ENCODE data around the gene CBX7. TPM values are rescaled to one million over a fixed set of nuclear protein-coding genes. Genes with fewer than 3 reads are reported as not detected.

The CBX7 gene
- total RNA-seq, 1 donor from 2014 or later = 0.71 TPM

DNA sequence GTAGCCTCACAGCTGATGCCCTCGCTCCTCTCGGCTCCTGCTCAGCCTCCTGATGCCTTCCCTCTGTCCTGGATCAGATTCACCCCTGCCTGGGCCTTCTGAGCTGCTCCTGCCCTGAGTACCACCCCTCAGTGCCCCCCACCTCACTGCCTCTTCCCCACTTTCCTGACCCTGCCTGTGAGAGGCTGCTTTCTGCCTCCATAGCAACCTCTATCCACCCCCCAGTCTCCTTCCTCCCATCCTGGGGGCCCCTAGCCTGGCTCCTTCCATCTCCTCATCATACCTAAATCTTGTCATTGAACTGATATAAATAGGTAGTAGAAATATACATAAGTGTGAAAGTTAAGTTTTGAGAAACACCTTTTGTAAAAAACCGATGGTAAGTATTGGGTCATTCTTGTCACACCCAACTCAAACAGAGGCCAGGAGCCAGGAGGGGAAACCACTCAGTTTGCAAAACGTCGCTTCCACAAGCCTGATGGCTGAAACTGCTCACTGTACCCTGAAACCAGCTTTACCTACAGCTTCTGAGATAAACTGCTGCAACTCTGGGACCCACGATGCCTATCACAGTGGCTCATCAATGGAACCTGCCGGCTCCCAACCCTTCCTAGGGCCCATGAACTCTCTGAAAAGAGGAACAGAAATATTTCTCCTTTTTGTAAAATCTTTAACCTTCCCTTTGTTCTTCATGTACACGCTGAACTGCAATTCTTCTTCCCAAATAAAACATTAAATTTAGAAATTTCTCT, 60.2 kb downstream of the CBX7 start:
- Histone ChIP-seq H3K27ac (no peak overlapping the region), H3K79me2 (ENCODE audit: low read depth) (no peaks in the 10 kb centered on the region), H3K4me3 (no peak overlapping the region), H3F3A (ENCODE audit: low read depth) (peaks cover 12% of the 10 kb centered on the region), H2AFZ (replicated peaks) (no peak overlapping the region), H3K27me3 (no peaks in the 10 kb centered on the region), H3K4me2 (no peak overlapping the region), H3K9me3 (ENCODE audit: low read depth) (no peaks in the 10 kb centered on the region), H4K20me1 (ENCODE audit: low read depth) (no peaks in the 10 kb centered on the region), H3K36me3 (no peaks in the 10 kb centered on the region), H3K9ac (no peak overlapping the region), H3K4me1 (peaks cover 20% of the 10 kb centered on the region)
- Mint-ChIP-seq H3K4me3 (peak overlapping the region; percentile 9), H3K9me3 (no peaks in the 10 kb centered on the region), H3K36me3 (no peaks in the 10 kb centered on the region), H3K27ac (no peak overlapping the region), H3K4me1 (peaks cover 25% of the 10 kb centered on the region), H3K27me3 (ENCODE audit: insufficient read depth, low read depth) (peaks cover 10% of the 10 kb centered on the region)
- no peak for DNase-seq (ENCODE audit: low spot score)
- TF ChIP-seq CTCF (IDR thresholded peaks at IDR 0.05) (no peak), EZH2 (IDR thresholded peaks at IDR 0.05) (no peak), EZH2phosphoT487 (IDR thresholded peaks at IDR 0.05) (no peak)

- H3K9me3 ChIP-seq (ENCODE audit: low read depth) = no peaks in the 10 kb centered on the region
- peaks cover 13% of the 10 kb centered on the region for H3K4me1 ChIP-seq
- no peak for DNase-seq (ENCODE audit: low spot score)
- no peaks in the 10 kb centered on the region for H3K9me3 Mint-ChIP-seq
- H4K20me1 ChIP-seq (ENCODE audit: low read depth) = no peaks in the 10 kb centered on the region
- H3K27ac Mint-ChIP-seq = peak overlapping the region; percentile 63
- no peak overlapping the region for H2AFZ ChIP-seq (replicated peaks)
- no peaks in the 10 kb centered on the region for H3K36me3 ChIP-seq
- TF ChIP-seq CTCF (IDR thresholded peaks at IDR 0.05) (no peak), EZH2 (IDR thresholded peaks at IDR 0.05) (no peak)
- H3K27ac ChIP-seq = no peak overlapping the region
- no peak overlapping the region for H3K4me3 Mint-ChIP-seq
- H3K4me2 ChIP-seq = no peak overlapping the region
- H3K4me1 Mint-ChIP-seq = peaks cover 26% of the 10 kb centered on the region
- no peaks in the 10 kb centered on the region for H3K36me3 Mint-ChIP-seq
- peaks cover 6% of the 10 kb centered on the region for H3K27me3 Mint-ChIP-seq (ENCODE audit: insufficient read depth, low read depth)
- no peaks in the 10 kb centered on the region for H3K27me3 ChIP-seq
- H3K4me3 ChIP-seq = no peak overlapping the region
- no peak overlapping the region for H3K9ac ChIP-seq
- peaks cover 6% of the 10 kb centered on the region for H3F3A ChIP-seq (ENCODE audit: low read depth)
- no peaks in the 10 kb centered on the region for H3K79me2 ChIP-seq (ENCODE audit: low read depth)
Measured at GRCh38 chr22:39091126-39092081, 61.1 kb downstream of the CBX7 start.

DNA sequence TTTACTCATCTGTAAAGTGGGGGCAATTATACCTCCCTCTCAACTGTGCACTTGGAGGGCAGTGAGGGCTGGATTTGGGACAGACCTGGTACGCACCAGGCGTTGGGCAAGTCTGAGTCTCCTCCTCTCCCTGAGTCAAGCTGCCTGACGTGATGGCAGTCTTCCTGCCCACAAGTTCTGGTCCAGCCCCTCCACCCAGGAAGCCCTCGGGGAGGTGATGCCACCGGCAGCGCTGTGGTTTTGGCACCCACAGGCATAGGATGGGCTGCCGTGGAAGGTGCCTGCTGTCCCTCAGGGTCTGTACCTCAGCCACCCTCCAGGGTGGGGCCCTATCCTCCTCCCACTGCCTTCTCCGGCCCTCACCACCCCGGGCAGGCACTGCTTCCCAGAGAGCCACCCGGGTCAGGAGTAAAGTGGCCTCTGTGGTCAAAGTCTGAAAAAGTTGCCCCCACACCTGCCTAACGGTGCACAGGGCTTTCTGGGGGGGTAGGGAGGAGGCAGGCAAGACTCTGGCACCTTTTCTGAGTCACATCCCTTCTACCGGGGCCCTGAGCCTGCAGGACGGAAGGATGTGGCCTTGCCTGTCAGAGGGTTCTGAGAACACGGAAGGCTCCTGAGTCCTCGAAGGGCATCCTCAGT, 61.9 kb downstream of the CBX7 start:
- no peaks in the 10 kb centered on the region for H3K79me2 ChIP-seq (ENCODE audit: low read depth)
- H3K4me1 ChIP-seq = peaks cover 11% of the 10 kb centered on the region
- no peaks in the 10 kb centered on the region for H3K9me3 ChIP-seq (ENCODE audit: low read depth)
- Mint-ChIP-seq H3K4me3 (no peak overlapping the region), H3K27me3 (ENCODE audit: insufficient read depth, low read depth) (peaks cover 4% of the 10 kb centered on the region), H3K4me1 (peaks cover 27% of the 10 kb centered on the region), H3K36me3 (no peaks in the 10 kb centered on the region), H3K27ac (no peak overlapping the region), H3K9me3 (no peaks in the 10 kb centered on the region)
- H3K4me2 ChIP-seq = no peak overlapping the region
- peaks cover 4% of the 10 kb centered on the region for H3F3A ChIP-seq (ENCODE audit: low read depth)
- no peak for DNase-seq (ENCODE audit: low spot score)
- H3K27ac ChIP-seq = no peak overlapping the region
- no peak for TF ChIP-seq EZH2phosphoT487 (IDR thresholded peaks at IDR 0.05)
- TF ChIP-seq CTCF (IDR thresholded peaks at IDR 0.05) = no peak
- H2AFZ ChIP-seq (replicated peaks) = no peak overlapping the region
- H3K36me3 ChIP-seq = no peaks in the 10 kb centered on the region
- H3K9ac ChIP-seq = no peak overlapping the region
- H4K20me1 ChIP-seq (ENCODE audit: low read depth) = no peaks in the 10 kb centered on the region
- no peak overlapping the region for H3K4me3 ChIP-seq
- no peaks in the 10 kb centered on the region for H3K27me3 ChIP-seq

Measured in neural progenitor cell (in vitro differentiated cells).